LHCN-M2 (cell line): Measurements from ENCODE around the gene CFAP97. TPM values are rescaled to one million over a fixed set of nuclear protein-coding genes. Genes with fewer than 3 reads are reported as not detected.
"Not testable (repeated sequence)": the region's sequence is repeated elsewhere in the genome, so short reads cannot be mapped to it uniquely, and the experiment has no call there.

ENCODE experiments used
- DNase-seq: peaks from one replicate; pipeline ENCODE4 v3.0.0-alpha.2; 2012; ENCODE audit warnings: low read depth
- total RNA-seq: library from RNA; depleted of rRNA; stranded (reverse); fragments of >200 nt; gene quantifications from 2 replicates; pipeline ENCODE4 v1.2.3, GENCODE V29; 2014

Gene CFAP97
- total RNA-seq, 1 experiment from 2014 or later: 47.4 TPM

- DNase-seq: peak; percentile 49
Measured at GRCh38 chr4:185222598-185222997, 18.8 kb upstream of the CFAP97 start.

DNA sequence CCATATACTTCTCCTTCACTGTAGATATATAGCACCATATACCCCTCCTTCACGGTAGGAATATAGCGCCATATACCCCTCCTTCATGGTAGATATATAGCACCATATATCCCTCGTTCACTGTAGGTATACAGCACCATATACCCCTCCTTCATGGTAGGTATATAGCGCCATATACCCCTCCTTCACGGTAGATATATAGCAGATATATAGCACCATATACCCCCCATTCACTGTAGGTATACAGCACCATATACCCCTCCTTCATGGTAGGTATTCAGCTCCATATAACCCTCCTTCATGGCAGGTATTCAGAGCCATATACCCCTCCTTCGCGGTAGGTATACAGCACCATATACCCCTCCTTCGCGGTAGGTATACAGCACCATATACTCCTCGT, 18.1 kb upstream of the CFAP97 start:
- no peak for DNase-seq

DNA sequence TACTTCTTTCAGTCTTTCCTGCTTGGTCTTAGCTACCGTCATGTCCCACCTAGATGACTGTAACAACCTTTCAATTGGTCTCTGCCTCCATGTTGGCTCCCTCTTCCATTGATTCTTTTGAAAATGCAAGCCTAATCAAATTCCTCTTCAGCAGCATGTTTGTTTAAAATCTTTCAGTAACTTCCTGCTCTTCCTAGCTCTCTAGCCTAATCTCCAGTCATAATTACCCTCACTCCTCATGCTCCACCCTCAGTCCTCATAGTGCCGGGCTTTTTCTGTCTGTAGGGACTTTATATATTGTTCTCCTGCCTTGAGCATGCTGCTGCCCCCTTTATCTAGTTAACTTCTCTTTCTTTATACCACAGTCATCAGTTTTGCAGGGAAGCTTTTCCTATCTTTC, 17.7 kb upstream of the CFAP97 start:
- no peak for DNase-seq

GRCh38 chr4:185219551-185220344, 15.9 kb upstream of the CFAP97 start:
- DNase-seq: no peak

GRCh38 chr4:185218312-185218711, 14.5 kb upstream of the CFAP97 start:
- no peak for DNase-seq

DNA sequence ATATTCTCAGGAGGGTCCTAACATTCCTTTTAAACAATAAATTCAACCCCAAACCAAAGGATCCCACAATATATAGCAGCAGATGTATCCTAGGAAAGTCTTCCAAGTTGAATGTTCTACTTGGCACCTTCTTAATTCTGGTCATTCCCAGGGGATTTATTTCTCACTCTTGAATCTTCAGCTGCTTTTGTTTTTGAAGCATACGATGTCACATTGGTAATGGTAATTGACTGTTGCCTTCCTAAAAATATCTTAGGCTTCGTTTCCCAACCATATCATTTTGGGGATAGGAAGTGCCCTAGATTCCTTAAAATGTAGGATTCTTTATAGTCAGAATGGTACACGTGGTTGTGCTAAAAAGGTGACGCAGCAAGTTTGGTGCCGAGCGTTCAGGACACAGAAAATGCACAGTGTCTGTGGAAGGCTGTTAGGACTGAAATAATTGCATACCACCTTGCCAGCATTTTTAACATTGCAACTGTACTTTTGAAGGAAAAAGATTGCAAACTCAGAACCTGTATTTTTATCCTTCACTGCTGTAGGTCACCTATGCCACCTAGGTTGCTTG, 13.7 kb upstream of the CFAP97 start:
- peak; percentile 49 for DNase-seq

DNA sequence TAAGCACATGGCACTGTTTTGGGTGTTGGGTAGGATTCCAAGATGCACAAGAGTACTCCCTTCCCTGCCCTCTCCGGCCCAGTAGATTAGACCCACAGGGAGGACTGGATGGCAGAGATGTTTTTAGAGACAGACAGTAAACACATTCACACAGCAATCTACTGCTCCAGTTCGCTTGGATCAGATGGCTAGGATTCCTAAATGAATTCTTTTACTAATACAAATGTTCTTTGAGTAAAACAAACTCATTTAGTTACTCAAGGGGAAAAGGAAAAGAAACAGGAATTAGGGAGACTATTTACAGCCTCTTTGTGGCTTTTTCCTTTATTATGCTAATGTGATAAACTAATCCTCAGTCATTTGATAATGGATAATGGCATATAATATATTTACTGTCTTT, 11.5 kb upstream of the CFAP97 start:
- DNase-seq: no peak

DNA sequence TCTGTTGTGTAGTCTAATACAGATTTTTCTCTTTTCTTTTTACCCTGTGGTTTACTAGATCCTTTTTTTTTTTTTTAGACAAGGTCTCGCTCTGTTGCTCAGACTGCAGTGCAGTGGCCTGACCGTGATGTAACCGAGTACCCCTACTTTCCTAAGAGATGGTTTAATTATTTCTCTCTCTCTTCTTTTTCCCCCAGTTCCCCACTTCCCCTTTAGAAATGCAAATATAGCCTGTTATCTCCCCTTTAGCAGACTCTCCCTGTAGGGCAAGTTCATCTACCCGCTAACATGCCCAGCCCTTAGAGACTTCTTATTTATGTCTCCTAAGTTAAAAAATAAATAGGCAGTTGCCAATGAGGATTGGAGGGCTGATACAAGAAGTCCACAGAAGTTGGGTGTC, 10.1 kb upstream of the CFAP97 start:
- no peak for DNase-seq

GRCh38 chr4:185212581-185212980, 8.8 kb upstream of the CFAP97 start:
- no peak for DNase-seq

- DNase-seq: no peak
Measured at GRCh38 chr4:185211641-185212040, 7.8 kb upstream of the CFAP97 start.

- no peak for DNase-seq
Measured at GRCh38 chr4:185211035-185211434, 7.2 kb upstream of the CFAP97 start.

DNA sequence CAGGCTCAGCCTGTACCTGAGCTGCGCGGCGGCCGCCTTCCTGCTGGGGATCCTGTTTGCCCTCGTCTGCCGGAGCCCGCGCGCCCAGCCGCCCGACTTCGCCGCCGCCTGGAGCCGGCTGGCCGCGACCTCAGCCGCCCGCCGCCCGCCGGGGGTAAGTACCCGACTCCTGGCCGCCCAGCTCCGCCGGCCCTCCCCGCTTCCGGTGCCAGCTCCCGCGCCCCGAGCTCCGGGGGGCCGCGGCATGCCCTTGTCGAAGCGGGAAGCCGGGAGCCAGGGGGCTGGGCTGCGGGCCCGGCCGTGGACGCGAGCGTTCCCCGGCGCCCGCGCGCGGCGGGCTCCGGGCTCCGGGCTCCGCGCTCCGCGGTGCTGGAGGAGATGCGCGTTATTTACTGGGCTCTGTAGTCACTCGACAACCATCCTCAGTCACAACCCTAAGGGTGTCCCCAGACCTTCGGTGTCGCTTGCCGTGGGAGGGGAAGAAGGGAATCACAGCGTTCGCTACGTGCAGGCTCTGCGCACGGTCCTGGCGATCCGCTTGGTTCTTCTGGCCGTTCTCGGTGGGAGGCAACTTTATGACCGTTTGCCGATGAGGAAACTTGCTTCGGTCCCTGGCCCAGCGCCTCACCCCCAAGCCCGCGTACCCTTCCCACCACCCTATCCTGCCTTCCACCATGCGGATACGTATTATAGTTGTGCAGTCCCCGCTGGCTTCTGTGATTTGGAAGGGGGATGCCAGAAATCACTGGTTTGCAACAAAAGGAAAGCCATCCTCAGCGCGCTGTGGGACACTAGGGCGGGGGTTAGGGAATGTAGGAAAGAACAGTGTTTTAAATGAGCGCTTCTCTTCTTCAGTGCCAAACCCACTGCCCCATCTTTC, 6.5 kb upstream of the CFAP97 start:
- peak; percentile 51 for DNase-seq

DNA sequence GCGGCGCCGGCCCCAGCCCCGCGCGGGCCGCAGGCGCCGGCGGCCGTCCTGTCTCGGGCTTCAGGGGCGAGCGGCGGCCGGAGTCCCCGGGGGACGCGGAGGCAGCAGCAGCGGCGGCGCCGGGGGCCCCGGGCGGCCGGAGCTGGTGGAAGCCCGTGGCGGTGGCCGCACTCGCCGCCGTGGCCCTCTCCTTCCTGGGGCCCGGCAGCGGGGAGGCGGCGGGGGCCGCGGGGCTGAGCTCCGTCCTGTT, 6.0 kb upstream of the CFAP97 start:
- DNase-seq: not testable (repeated sequence)

GRCh38 chr4:185209031-185209851, 5.4 kb upstream of the CFAP97 start, which contains the start of gene SNX25:
SNX25 (plus strand) TSS chr4:185209598; CDS start chr4:185209827, 229 bp downstream.
- peak; percentile 70 for DNase-seq

DNA sequence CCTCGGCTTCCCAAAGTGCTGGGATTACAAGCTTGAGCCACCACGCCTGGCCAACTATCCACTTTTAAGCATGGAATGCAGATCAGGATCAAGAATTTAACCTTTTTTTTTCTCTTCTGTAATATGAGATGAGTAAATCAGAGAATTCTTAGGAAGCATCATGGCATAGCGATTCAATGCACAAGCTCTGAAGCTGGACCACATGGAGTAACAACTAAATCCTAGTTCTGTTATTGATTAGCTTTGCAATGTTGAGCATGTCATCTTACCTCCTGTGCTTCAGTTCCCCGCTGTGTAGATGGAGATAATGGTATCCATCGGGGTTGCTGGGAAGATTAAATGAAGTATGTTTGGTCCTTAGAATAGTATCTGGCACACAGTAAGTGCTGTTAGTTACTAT, 3.7 kb upstream of the CFAP97 start:
- no peak for DNase-seq

DNA sequence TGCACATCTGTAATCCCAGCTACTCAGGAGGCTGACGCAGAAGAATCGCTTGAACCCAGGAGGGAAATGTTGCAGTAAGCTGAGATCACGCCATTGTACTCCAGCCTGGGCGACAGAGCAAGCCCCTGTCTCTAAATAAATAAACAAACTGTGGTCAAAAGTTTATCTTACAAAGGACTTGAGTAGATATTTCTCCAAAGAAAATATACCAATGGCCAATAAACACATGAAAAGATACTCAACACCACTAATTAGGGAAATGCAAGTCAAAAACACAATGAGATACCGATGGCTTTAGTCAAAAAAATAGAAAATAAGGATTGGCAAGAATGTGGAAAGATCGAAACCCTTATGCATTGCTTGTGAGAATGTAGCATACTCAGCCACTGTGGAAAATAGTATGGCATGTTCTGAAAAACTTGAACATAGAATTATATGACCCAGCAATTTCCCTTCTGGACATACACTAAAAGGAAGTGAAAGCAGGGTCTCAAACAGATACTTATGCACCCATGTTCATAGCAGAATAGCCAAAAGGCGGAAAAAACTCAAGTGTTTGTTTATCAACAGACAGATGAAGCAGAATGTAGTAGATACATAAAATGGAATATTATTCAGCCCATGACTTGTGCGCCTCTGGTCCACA, 2.0 kb upstream of the CFAP97 start:
- no peak for DNase-seq

GRCh38 chr4:185205073-185205472, 1.3 kb upstream of the CFAP97 start:
- not testable (repeated sequence) for DNase-seq

GRCh38 chr4:185204238-185204910, 574 bp upstream of the CFAP97 start:
- DNase-seq: no peak

DNA sequence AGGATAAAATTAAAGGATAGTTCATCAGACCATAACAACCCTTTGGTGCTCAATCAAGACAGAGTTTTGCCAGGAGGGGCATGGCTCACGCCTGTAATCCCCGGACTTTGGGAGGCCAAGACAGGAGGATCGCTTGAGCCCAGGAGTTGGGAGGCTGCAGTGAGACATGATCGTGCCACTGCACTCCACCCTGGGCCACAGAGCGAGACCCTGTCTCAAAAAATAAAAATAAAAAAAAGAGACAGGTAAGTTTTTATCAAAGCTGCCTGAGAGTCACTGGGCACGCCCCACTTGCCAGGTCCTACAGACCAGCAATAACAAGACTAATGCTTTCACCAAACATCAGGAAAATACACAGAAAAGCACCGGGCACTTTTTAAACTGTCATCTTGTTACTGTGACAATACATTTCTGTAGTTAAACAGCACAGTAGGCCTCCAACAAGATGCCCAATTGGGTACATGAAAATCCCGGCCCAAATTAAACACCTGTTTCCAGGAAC, 765 bp downstream of the CFAP97 start:
- DNase-seq: peak; percentile 34
